IPS DF 4.7 (cell line): ENCODE results near the gene GFRA1.

Source experiments
- DNase-seq: peaks from one replicate; pipeline ENCODE4 v3.0.0-alpha.2; 2013; ENCODE audit warnings: low spot score; ENCODE audit errors: extremely low read depth

The GFRA1 gene

GRCh38 chr10:116270771-116271592, 2.0 kb downstream of the GFRA1 start:
- no peak for DNase-seq

- no peak for DNase-seq
Measured at GRCh38 chr10:116270126-116270770, 2.8 kb downstream of the GFRA1 start.

GRCh38 chr10:116269619-116270018, 3.4 kb downstream of the GFRA1 start:
- no peak for DNase-seq

- DNase-seq, result no peak
Measured at GRCh38 chr10:116268976-116269375, 4.0 kb downstream of the GFRA1 start.

- DNase-seq, result no peak
Measured at GRCh38 chr10:116265686-116266085, 7.3 kb downstream of the GFRA1 start.

- no peak for DNase-seq
Measured at GRCh38 chr10:116263870-116264655, 8.9 kb downstream of the GFRA1 start.

- DNase-seq, result no peak
Measured at GRCh38 chr10:116262678-116263077, 10.3 kb downstream of the GFRA1 start.

- no peak for DNase-seq
Measured at GRCh38 chr10:116260599-116260998, 12.4 kb downstream of the GFRA1 start.

- DNase-seq, result no peak
Measured at GRCh38 chr10:116259638-116260037, 13.4 kb downstream of the GFRA1 start.

- DNase-seq, result no peak
Measured at GRCh38 chr10:116257785-116258184, 15.2 kb downstream of the GFRA1 start.

GRCh38 chr10:116256752-116257259, 16.2 kb downstream of the GFRA1 start:
- no peak for DNase-seq

GRCh38 chr10:116255886-116256751, 16.9 kb downstream of the GFRA1 start:
- DNase-seq, result no peak

- DNase-seq, result no peak
Measured at GRCh38 chr10:116254422-116255155, 18.4 kb downstream of the GFRA1 start.

- no peak for DNase-seq
Measured at GRCh38 chr10:116253716-116254115, 19.3 kb downstream of the GFRA1 start.

GRCh38 chr10:116251602-116252395, 21.2 kb downstream of the GFRA1 start:
- DNase-seq, result no peak

- no peak for DNase-seq
Measured at GRCh38 chr10:116247691-116248090, 25.3 kb downstream of the GFRA1 start.

GRCh38 chr10:116246263-116246662, 26.7 kb downstream of the GFRA1 start:
- no peak for DNase-seq

- no peak for DNase-seq
Measured at GRCh38 chr10:116245156-116245555, 27.9 kb downstream of the GFRA1 start.

GRCh38 chr10:116241642-116242410, 31.2 kb downstream of the GFRA1 start:
- DNase-seq, result no peak
